Stimulated activated CD4-positive, alpha-beta T cell treated with anti-CD3 and anti-CD28 coated beads, Interleukin-2, amount 100 ng/mL, for 24 hours (primary cell): ENCODE results near the gene PTDSS2.
A peak's percentile ranks its signal among the peaks of the same experiment; 100 is the strongest.
"Not testable (repeated sequence)": the region's sequence is repeated elsewhere in the genome, so short reads cannot be mapped to it uniquely, and the experiment has no call there.

ENCODE experiments used
- DNase-seq, 2 donors: peaks; one replicate each; pipeline ENCODE4 v3.0.0-alpha.2; 2020

The PTDSS2 gene

GRCh38 chr11:433641-434040, 16.4 kb upstream of the PTDSS2 start:
- no peak for DNase-seq

- DNase-seq, result no peak
Measured at GRCh38 chr11:434496-434895, 15.6 kb upstream of the PTDSS2 start.

GRCh38 chr11:434999-435740, 14.9 kb upstream of the PTDSS2 start:
- not testable (repeated sequence) for DNase-seq

- no peak for DNase-seq
Measured at GRCh38 chr11:437228-437870, 12.7 kb upstream of the PTDSS2 start.

GRCh38 chr11:438101-438844, 11.8 kb upstream of the PTDSS2 start:
- no peak for DNase-seq

GRCh38 chr11:439315-440064, 10.6 kb upstream of the PTDSS2 start:
- no peak for DNase-seq

- no peak for DNase-seq
Measured at GRCh38 chr11:440065-441042, 9.7 kb upstream of the PTDSS2 start.

GRCh38 chr11:441043-441417, 9.0 kb upstream of the PTDSS2 start:
- DNase-seq, result no peak

GRCh38 chr11:441418-442274, 8.4 kb upstream of the PTDSS2 start, which contains the start of gene ANO9:
TSS of gene ANO9 (minus strand) at chr11:442011. CDS start at chr11:441926, 85 bp downstream.
- DNase-seq, result peak; percentile 63 to 74

- no peak for DNase-seq
Measured at GRCh38 chr11:442611-443081, 7.4 kb upstream of the PTDSS2 start.

- no peak for DNase-seq
Measured at GRCh38 chr11:443542-444199, 6.4 kb upstream of the PTDSS2 start.

- DNase-seq, result no peak
Measured at GRCh38 chr11:444396-445144, 5.5 kb upstream of the PTDSS2 start.

GRCh38 chr11:445765-446588, 4.1 kb upstream of the PTDSS2 start:
- no peak for DNase-seq

GRCh38 chr11:446891-447290, 3.2 kb upstream of the PTDSS2 start:
- DNase-seq, result no peak

GRCh38 chr11:447923-448731, 2.0 kb upstream of the PTDSS2 start:
- DNase-seq, result peak; percentile 97 to 99

- peak; percentile 72 to 75 for DNase-seq
Measured at GRCh38 chr11:450809-451451, 851 bp downstream of the PTDSS2 start.

GRCh38 chr11:451738-452137, 1.7 kb downstream of the PTDSS2 start:
- DNase-seq, result no peak
